Type B pancreatic cell (in vitro differentiated cells): ENCODE data around the gene TSEN54. TPM values are rescaled to one million over a fixed set of nuclear protein-coding genes. Genes with fewer than 3 reads are reported as not detected.
A peak's percentile ranks its signal among the peaks of the same experiment; 100 is the strongest.

Source experiments
- DNase-seq: peaks from one replicate; pipeline ENCODE4 v3.0.0; 2021; ENCODE audit warnings: mixed read lengths; ENCODE audit not compliant: unreplicated experiment; ENCODE audit errors: extremely low spot score
- H3K27ac Mint-ChIP-seq: 2 replicates; pipeline ENCODE4 v1.8.0; 2021; ENCODE audit warnings: mild to moderate bottlenecking, mixed read lengths
- H3K27me3 Mint-ChIP-seq: 2 replicates; pipeline ENCODE4 v1.8.0; 2021; ENCODE audit warnings: mixed read lengths
- H3K36me3 Mint-ChIP-seq: 2 replicates; pipeline ENCODE4 v1.8.0; 2021; ENCODE audit warnings: mixed read lengths
- H3K4me1 Mint-ChIP-seq: one replicate; pipeline ENCODE4 v1.8.0; 2021; ENCODE audit warnings: mixed read lengths; ENCODE audit not compliant: unreplicated experiment
- H3K4me3 Mint-ChIP-seq: 2 replicates; pipeline ENCODE4 v1.8.0; 2021; ENCODE audit warnings: mild to moderate bottlenecking, mixed read lengths
- H3K9me3 Mint-ChIP-seq: 2 replicates; pipeline ENCODE4 v1.8.0; 2021; ENCODE audit warnings: mixed read lengths
- CTCF ChIP-seq: fragments of 200-600 bp; sonication (generic); conservative IDR thresholded peaks from 2 replicates; pipeline ENCODE4 v1.5.0; 2021; ENCODE audit warnings: antibody characterized with exemption, mild to moderate bottlenecking
- total RNA-seq: library from RNA; stranded (reverse); gene quantifications from 2 replicates; pipeline ENCODE4 v1.2.1, GENCODE V29; 2021; ENCODE audit warnings: low replicate concordance

The TSEN54 gene
- total RNA-seq, 1 donor from 2014 or later: 41.0 TPM

- H3K9me3 Mint-ChIP-seq: no peaks in the 10 kb centered on the region
- H3K27ac Mint-ChIP-seq: no peak overlapping the region
- no peak for TF ChIP-seq CTCF
- no peak overlapping the region for H3K4me3 Mint-ChIP-seq
- peaks cover 14% of the 10 kb centered on the region for H3K4me1 Mint-ChIP-seq
- no peak for DNase-seq
- no peaks in the 10 kb centered on the region for H3K27me3 Mint-ChIP-seq
- peaks cover 16% of the 10 kb centered on the region for H3K36me3 Mint-ChIP-seq
Observed at GRCh38 chr17:75473246-75473645, 43.1 kb upstream of the TSEN54 start.

- Mint-ChIP-seq H3K4me3 (no peak overlapping the region), H3K4me1 (peaks cover 22% of the 10 kb centered on the region), H3K36me3 (peaks cover 16% of the 10 kb centered on the region), H3K27me3 (no peaks in the 10 kb centered on the region), H3K27ac (no peak overlapping the region), H3K9me3 (no peaks in the 10 kb centered on the region)
- DNase-seq: no peak
- TF ChIP-seq CTCF: no peak
Observed at GRCh38 chr17:75474736-75475135, 41.6 kb upstream of the TSEN54 start.

GRCh38 chr17:75475144-75475835 lies 41.0 kb upstream of the TSEN54 start:
- no peak for TF ChIP-seq CTCF
- no peak overlapping the region for H3K4me3 Mint-ChIP-seq

GRCh38 chr17:75475851-75476250 lies 40.5 kb upstream of the TSEN54 start:
- Mint-ChIP-seq H3K4me1 (peaks cover 33% of the 10 kb centered on the region), H3K27me3 (no peaks in the 10 kb centered on the region), H3K4me3 (no peak overlapping the region), H3K27ac (no peak overlapping the region), H3K36me3 (peaks cover 16% of the 10 kb centered on the region), H3K9me3 (no peaks in the 10 kb centered on the region)
- DNase-seq: no peak
- TF ChIP-seq CTCF: no peak

More at GRCh38 chr17:75475144-75475835, 41.0 kb upstream of the TSEN54 start:
- Mint-ChIP-seq H3K4me1 (peaks cover 28% of the 10 kb centered on the region), H3K27me3 (no peaks in the 10 kb centered on the region), H3K27ac (no peak overlapping the region), H3K9me3 (no peaks in the 10 kb centered on the region), H3K36me3 (peaks cover 16% of the 10 kb centered on the region)
- no peak for DNase-seq

- Mint-ChIP-seq H3K27ac (peak overlapping the region; percentile 28), H3K27me3 (no peaks in the 10 kb centered on the region), H3K36me3 (peaks cover 16% of the 10 kb centered on the region), H3K4me1 (peaks cover 35% of the 10 kb centered on the region), H3K4me3 (no peak overlapping the region), H3K9me3 (no peaks in the 10 kb centered on the region)
- DNase-seq: no peak
- no peak for TF ChIP-seq CTCF
Observed at GRCh38 chr17:75476271-75476671, 40.1 kb upstream of the TSEN54 start.
